ENCODE results near the gene CAVIN2.

Gene CAVIN2

GRCh38 chr2:191835539-191836350 lies 11.1 kb downstream of the CAVIN2 start:
- no peak overlapping the region for H3K4me2 ChIP-seq (ENCODE audit: low read length)
- H3K27ac ChIP-seq, result no peak overlapping the region
- H2AFZ ChIP-seq, result no peak overlapping the region
- H3K27me3 ChIP-seq (ENCODE audit: control insufficient read depth, insufficient read depth, low read length), result no peaks in the 10 kb centered on the region
- H3K36me3 ChIP-seq (ENCODE audit: control insufficient read depth, insufficient read depth, low read length), result no peaks in the 10 kb centered on the region
- no peaks in the 10 kb centered on the region for H3K9me3 ChIP-seq (ENCODE audit: control insufficient read depth, low read length)
- TF ChIP-seq CTCF (IDR thresholded peaks at IDR 0.05), result no peak
- no peak overlapping the region for H3K4me3 ChIP-seq (ENCODE audit: low read depth, low read length)
- no peak overlapping the region for H3K9ac ChIP-seq
- no peaks in the 10 kb centered on the region for H3K79me2 ChIP-seq
- H3K4me1 ChIP-seq, result no peaks in the 10 kb centered on the region

- Histone ChIP-seq H3K9ac (no peak overlapping the region), H3K36me3 (ENCODE audit: control insufficient read depth, insufficient read depth, low read length) (no peaks in the 10 kb centered on the region), H3K4me2 (ENCODE audit: low read length) (no peak overlapping the region), H3K4me1 (no peaks in the 10 kb centered on the region), H3K9me3 (ENCODE audit: control insufficient read depth, low read length) (no peaks in the 10 kb centered on the region), H3K27me3 (ENCODE audit: control insufficient read depth, insufficient read depth, low read length) (no peaks in the 10 kb centered on the region), H3K27ac (no peak overlapping the region), H3K4me3 (ENCODE audit: low read depth, low read length) (no peak overlapping the region), H2AFZ (no peak overlapping the region), H3K79me2 (no peaks in the 10 kb centered on the region)
- no peak for TF ChIP-seq CTCF (IDR thresholded peaks at IDR 0.05)
These were observed 11.8 kb downstream of the CAVIN2 start for GRCh38 chr2:191835100-191835499.

GRCh38 chr2:191833356-191833755 lies 13.5 kb downstream of the CAVIN2 start:
- no peaks in the 10 kb centered on the region for H3K79me2 ChIP-seq
- H3K36me3 ChIP-seq (ENCODE audit: control insufficient read depth, insufficient read depth, low read length), result no peaks in the 10 kb centered on the region
- H3K27ac ChIP-seq, result no peak overlapping the region
- H3K27me3 ChIP-seq (ENCODE audit: control insufficient read depth, insufficient read depth, low read length), result no peaks in the 10 kb centered on the region
- H3K4me2 ChIP-seq (ENCODE audit: low read length), result no peak overlapping the region
- TF ChIP-seq CTCF (IDR thresholded peaks at IDR 0.05), result no peak
- H2AFZ ChIP-seq, result no peak overlapping the region
- no peak overlapping the region for H3K4me3 ChIP-seq (ENCODE audit: low read depth, low read length)
- H3K4me1 ChIP-seq, result no peaks in the 10 kb centered on the region
- no peaks in the 10 kb centered on the region for H3K9me3 ChIP-seq (ENCODE audit: control insufficient read depth, low read length)
- no peak overlapping the region for H3K9ac ChIP-seq

GRCh38 chr2:191832668-191833067 lies 14.2 kb downstream of the CAVIN2 start:
- Histone ChIP-seq H3K4me2 (ENCODE audit: low read length) (no peak overlapping the region), H3K4me3 (ENCODE audit: low read depth, low read length) (no peak overlapping the region), H3K36me3 (ENCODE audit: control insufficient read depth, insufficient read depth, low read length) (no peaks in the 10 kb centered on the region), H3K4me1 (no peaks in the 10 kb centered on the region), H2AFZ (no peak overlapping the region), H3K79me2 (no peaks in the 10 kb centered on the region), H3K9ac (no peak overlapping the region), H3K27ac (no peak overlapping the region), H3K9me3 (ENCODE audit: control insufficient read depth, low read length) (no peaks in the 10 kb centered on the region), H3K27me3 (ENCODE audit: control insufficient read depth, insufficient read depth, low read length) (no peaks in the 10 kb centered on the region)
- no peak for TF ChIP-seq CTCF (IDR thresholded peaks at IDR 0.05)

Data from parathyroid adenoma (tissue), 2 donors.